Activated T-cell treated with anti-CD3 and anti-CD28 coated beads, Interleukin-2, amount 50 U/mL, for 1 hour (primary cell): ENCODE data around the gene RPP38.
A peak's percentile ranks its signal among the peaks of the same experiment; 100 is the strongest.

ENCODE experiments used
- DNase-seq: peaks from one replicate; pipeline ENCODE4 v3.0.0-alpha.2; 2020

Gene RPP38, protein sequence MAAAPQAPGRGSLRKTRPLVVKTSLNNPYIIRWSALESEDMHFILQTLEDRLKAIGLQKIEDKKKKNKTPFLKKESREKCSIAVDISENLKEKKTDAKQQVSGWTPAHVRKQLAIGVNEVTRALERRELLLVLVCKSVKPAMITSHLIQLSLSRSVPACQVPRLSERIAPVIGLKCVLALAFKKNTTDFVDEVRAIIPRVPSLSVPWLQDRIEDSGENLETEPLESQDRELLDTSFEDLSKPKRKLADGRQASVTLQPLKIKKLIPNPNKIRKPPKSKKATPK

DNA sequence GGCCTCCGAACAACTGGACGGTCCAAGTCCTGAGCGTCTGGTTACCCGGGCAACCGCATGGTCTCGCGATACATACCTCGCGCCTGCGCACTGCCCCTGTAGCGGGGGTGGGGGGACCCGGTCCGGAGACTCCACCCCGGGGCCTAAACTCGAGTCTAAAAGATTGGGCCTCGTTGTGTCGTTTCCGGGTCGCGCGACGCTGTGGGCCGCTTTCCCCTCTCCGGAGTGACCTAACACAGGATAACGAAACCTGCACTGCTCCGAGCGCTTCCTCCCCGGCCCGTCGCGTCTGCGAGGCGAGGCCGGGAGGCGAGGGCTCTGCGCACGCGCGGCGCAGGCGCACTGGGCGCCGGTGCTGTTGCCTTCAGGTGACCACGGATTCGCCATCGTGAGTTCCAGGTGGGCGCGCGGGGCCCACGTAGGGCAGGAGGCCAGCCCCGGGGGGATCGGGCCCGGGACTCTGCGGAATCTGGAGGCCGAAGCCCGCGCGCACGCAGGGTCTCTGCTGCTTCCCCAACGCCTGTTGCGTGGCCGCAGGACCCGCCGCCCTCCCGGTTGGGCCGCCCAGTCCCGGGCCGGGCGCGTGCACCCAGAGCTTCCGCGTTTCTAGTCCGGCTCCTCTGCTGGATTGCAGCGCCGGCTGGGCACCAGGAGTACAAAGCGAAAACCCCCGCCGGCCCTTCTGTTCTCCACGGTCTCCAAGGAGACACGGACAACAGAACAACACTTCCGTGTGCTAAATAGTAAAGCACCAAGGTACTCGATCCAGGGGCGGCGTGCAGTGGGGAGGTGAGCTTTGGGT lies at the start of gene RPP38:
TSS of gene RPP38 (plus strand) at position 345 of the 802 bp plus-strand sequence. CDS start 5,960 bp downstream, outside the sequence.
- DNase-seq: peak; percentile 93

DNA sequence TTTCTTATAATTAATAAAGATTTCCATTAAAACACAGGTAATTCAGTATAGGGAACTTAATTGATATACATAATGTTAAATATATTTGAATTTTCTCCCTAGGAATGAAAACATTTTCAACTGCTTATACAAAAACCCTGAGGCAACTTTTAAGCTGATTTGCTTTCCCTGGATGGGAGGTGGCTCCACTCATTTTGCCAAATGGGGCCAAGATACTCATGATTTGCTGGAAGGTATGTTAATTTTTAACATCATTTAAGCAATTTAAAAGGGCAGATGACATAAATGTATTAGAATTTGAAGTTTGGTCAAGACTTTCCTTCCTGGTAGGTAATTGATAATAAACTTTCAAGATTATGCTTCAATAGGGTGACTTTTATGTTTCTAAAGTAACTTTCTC lies 47.6 kb upstream of the RPP38 start:
- DNase-seq: no peak

DNA sequence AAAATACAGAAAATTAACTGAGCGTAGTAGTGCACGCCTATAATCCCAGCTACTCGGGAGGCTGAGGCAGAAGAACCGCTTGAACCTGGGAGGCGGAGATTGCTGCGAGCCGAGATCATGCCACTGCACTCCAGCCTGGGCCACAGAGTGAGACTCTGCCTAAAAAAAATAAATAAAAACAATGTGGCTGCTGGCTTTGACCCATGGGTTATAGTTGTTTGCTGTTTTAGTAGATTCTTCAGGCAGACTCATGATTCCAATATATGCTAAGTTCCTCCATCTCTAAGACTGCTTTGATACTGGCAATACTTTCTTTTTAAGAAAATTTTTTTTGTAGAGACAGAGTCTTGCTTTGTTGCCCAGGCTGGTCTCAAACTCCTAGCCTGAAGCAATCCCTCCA lies 45.0 kb upstream of the RPP38 start:
- DNase-seq: no peak

DNA sequence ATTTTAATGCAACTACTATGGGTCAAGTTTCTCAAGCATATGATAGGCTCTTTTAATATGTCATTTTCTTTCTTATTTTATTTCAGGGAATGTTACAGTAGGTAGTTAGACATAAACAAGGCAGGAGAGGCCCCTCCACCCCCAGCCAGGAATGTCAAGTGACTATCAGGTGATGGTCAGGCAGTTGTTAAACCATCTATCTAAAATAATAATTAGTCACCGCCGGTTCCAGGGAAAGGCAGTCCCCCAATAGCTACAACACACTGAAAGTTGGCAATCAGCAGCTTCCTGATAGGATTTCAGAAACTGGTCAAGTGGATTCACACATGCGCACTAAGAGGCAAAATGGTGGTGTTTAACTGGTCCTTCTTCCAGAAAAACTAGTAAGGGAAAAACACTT lies 44.1 kb upstream of the RPP38 start:
- no peak for DNase-seq

DNA sequence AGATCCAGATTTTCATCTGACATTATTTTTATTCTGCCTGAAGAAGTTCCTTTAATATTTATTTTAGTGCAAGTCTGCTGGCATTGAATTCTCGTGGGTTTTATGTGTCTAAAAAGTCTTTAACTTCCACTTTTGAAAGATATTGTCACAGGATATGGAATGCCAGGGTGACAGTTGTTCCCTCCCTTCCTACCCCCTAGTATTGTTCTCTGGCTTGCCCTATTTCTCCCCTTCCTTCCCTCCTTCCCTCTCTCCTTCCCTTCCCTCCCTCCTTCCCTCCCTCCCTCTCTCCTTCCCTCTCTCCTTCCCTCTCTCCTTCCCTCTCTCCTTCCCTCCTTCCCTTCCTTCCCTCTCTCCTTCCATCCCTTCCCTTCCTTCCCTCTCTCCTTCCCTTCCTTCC lies 38.5 kb upstream of the RPP38 start:
- DNase-seq: no peak

DNA sequence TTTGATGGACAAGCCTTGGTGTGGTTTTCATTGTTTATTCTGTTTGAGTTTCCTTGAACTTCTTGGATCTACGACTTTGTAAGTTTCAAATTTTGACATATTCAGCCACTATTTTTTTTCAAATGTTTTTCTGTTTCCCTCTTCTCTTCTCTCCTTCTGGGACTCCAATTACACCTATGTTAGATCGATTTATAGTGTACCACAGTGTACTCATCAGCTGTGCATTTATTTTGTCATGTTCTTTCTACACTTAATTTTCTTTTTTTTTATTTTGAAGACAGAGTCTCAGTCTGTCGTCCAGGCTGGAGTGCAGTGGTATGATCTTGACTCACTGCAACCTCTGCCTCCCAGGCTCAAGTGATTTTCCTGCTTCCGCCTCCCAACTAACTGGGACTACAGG lies 37.2 kb upstream of the RPP38 start:
- no peak for DNase-seq

DNA sequence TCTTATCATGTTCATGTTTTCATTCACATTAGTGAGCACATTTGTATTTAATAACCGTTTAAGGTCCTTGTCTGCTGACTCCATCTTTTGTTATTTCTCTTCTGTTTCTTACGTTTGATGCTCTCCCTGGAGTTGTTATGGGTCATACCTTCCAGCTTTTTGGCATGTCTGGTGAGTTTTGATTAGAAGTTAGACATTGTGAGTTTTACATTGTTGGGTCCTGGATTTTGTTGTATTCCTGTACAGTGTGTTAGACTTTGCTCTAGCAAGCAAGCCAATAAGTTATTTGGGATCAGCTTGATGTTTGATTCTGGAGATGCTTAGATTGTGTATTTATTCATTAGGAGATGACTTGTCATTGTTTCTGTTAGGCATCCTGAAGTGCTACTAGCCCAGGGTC lies 36.5 kb upstream of the RPP38 start:
- DNase-seq: no peak

DNA sequence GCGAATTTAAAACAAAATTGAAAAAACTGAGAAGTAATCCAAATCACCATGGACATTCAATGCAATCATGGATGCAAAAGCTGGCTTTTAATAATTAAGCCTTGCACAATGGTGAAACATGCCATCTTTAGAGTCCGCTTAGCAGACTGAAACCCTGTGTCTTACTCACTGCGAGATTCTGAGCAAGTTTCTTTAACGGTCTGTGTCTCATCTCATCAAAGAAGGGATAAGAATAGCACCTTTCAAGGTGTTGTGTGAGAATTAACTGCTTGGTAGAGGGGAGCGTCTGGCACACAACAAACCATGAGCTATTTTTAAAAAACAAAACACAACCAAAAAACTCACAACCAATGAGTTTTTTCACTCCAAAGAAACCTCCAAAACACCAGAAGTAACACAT lies 30.0 kb upstream of the RPP38 start:
- DNase-seq: no peak

DNA sequence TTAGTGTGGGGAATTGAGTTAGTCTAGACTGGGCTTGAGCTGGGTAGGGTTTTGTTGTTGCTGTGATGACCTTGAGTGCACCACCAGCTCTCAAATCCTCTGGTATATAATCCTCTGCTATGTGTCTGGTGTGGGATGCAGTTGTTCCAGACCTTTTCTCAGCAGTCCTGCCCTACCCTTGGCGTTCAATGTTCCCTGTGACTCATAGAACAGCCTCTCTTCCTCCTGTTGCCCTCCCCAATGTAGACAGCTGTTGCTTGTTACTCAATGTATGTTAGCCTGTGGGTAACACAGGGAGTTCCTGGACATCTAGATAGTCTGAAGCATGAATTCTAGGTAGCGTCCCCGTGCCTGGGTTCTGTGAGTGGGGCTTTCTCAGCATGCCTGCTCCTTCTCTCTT lies 28.4 kb upstream of the RPP38 start:
- no peak for DNase-seq

DNA sequence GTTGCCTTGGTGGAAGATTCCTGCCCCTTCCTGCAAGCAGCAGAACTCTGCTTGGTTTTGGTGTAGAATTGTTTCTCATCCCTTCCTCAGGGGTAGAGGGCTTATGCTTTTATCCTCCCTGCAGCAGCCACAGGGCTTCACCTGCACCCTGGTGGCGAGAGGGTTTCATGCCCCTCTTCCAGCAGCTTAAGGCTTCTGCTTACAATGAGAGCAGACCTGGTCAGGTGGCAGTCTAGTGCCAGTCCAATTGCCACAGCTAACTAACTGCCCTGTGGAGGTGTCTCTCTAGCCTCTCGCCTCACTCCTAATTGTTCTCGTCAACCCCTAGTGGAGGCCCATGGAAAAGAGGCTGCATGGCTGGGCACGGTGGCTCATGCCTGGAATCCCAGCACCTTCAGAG lies 27.9 kb upstream of the RPP38 start:
- no peak for DNase-seq

DNA sequence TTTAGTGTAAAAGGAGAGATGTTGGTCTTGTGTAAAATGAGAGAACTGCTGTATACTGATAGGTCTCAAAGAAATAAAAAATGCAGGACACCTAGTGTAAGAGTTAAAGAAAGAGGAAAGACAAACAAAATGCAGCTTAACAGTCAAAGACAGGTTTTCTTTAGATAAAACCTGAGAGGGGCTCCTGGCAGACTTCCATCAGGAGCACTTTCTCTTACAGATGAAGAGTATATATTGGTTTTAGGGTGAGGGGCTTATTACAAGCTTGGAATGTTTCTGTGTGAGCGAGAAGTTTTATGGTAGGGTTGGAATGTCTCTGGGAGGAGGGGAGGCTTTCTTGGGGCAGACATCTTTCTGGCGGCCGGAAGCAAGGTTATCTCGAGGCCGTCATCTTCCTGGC lies 24.8 kb upstream of the RPP38 start:
- DNase-seq: no peak

DNA sequence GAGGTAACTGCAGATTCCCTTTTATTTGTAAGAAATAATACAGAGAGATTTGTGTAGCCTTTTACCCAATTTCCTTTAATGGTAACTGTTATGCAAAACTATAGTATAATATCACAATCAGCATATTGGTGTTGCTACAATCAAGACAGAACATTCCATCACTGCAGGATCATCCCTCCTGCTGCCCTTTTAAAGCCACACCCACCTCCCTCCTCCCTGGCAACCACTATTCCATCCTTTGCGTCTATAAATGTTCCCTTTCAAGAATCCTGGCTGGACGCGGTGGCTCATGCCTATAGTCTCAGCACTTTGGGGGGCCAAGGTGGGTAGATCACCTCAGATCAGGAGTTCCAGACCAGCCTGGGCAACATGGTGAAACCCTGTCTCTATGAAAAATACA lies 21.7 kb upstream of the RPP38 start:
- DNase-seq: no peak

DNA sequence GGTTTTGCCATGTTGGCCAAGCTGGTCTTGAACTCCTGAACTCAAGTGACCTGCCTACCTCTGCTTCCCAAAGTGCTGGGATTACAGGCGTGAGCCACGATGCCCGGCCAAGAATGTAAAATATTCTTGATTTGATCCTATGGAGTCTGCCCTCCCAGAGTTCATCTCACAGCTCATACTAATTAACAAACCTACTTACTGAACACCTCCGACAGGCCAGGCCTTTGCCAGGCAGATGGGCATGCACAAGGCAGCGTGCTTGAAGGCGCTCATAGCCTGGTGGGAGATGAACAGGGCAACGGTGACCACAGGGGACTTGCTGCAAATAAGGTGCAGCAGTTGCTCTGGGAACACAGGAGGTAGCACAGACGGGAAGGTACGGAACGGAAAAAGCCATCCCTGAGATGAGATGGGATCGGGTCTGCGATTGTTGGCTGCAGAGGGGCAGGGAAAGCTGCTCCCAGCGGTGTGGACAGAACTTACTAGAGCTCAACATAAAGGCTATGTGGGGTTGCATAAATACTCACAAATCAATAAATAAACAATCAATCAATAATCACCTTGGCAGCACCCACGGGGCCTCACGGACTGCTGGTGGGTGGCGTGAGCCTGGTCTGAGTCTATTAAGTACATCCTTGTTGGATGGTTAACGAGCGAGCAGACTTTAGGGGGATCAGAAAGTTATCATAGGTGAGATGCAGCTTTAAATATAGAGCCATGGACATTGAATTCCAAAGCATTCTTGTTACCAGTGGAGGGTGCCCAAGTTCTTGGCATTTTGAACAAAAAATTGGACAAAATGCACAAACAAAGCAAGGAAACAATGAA lies 13.3 kb upstream of the RPP38 start:
- no peak for DNase-seq

DNA sequence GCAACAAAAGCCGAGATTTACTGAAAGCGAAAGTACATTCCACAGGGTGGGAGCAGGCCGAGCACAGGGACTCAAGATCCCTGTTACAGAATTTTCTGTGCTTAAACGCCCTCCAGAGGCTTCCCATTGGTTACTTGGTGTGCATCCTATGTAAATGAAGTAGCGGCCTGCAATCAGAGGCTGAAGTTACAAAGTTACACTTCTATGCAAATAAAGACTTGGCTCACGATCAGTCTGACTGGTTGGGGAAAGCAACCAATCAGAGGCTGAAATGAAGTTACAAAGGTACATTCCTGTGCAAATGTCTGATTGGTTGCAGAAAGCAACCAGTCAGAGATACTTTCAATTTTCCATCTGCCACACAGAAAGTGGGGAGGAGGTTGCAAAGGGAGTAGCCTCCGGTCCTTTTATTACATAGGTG lies 12.6 kb upstream of the RPP38 start:
- no peak for DNase-seq

DNA sequence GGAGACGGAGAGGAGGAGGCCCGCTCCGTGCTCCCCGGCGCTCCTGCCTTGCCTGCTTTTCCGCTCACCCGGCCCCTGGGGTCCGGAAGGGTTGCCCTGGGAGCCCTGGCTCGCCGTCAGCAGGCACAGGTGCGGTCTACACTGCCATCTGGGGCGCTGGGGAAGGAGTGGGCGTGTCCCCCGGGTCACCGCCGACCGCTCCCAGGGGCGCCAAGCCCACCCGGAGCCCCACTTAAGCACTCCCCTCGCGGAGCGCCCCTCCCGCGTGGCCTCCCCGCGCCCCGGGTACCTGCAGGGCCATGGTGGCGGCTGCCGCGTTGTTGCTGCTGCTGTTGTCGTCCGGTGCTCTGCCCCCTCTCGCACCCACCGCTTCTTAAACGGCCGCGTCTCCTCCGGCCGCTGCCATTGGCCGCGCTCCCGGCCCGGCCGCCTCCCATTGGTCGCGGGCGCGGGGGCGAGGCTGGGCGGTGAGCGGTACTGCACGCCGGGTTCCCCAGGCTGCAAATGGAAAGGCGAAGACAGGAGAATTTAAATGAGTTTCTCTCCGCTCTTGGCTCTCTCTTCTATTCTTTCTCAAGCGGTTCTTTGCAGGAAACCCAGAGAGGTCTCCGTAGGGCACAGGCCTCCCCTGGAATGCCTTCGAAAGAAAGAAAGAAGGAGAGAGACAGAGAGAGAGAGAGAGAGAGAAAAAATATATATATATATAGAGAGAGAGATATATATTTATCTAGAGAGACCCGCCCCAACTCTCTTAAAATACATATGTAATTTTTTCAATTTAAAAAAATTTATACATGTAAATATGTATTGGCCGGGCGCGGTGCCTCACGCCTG lies 8.5 kb upstream of the RPP38 start, which contains the start of gene ACBD7:
TSS of gene ACBD7 (minus strand) at position 349 of the 834 bp plus-strand sequence. CDS start at position 301, 48 bp downstream.
- DNase-seq: peak; percentile 82

DNA sequence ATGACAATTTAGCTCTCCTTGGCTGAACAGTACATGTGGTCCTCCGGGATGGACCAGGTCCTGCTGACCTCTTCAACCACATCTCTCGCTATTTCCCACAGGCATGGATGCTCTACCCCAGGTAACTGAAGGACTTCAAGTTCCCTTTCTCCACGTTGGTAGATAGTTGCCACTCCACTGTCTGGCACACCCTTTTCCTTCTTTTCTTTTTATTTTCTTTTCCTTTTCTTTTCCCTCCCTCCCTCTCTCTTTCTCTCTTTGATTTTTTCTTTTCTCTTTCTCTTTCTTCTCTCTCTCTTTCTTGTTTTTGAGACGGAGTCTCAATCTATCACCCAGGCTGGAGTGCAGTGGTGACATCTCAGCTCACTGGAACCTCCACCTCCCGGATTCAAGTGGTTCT lies 5.7 kb upstream of the RPP38 start:
- DNase-seq: no peak

DNA sequence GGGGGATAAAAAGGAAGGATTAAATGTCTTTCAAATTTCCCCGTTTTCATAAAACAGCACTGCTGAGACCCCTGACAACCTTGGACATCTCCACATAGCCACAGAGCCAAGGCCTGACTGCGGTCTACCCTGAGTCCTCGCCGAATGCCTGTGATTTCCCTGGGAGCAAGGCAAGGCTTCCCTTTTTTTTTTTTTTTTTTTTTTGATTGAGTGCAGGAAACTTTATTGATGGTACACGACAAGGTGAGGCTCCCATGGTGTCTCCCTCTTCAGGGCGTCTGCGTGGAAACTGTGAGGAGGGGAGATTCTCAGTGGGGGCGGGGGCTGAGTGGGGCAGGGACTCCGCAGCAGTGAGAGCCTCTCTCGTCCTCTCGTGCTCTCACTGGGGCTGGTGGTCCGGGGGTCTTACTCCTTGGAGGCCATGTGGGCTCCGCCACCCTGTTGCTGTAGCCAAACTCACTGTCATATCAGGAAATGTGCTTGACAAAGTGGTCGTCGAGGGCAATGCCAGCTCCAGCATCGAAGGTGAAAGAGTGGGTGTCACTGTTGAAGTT lies 4.2 kb upstream of the RPP38 start:
- no peak for DNase-seq

DNA sequence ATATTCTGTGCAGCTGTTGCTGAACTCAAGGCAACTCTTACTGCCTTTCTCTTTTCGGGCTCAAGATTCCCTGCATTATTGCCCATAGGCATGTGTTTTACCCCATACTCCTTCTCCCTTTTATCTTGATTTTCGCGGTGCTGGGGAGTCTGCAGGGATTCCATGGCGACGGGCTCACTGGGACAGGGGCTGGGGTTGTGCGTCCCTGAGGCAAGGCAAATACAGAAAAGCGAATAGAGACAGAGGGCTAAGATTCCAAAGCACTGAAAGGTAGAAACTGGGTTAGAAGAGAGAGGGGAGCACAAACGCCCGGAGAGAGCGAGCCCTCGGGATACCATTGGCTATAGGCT lies 519 bp upstream of the RPP38 start:
- no peak for DNase-seq

DNA sequence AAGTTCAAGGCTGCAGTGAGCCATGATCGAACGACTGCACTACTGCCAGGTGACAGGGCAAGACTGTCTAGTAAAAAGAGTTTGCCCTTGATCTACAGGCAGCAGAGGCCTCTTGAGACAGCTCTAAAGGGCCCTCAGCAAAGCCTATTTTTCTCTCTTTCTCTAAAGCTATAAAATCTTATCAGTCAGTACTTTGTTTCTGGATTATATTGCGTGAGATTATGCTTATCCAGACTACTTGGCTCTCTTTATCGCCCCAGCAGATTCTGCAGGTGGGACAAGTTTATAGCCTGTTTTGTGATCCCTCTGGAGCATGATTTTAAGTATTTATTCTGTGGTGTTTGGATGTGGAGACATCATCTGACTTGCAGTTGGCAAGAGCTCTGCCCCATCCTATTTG lies 2.7 kb downstream of the RPP38 start:
- no peak for DNase-seq

DNA sequence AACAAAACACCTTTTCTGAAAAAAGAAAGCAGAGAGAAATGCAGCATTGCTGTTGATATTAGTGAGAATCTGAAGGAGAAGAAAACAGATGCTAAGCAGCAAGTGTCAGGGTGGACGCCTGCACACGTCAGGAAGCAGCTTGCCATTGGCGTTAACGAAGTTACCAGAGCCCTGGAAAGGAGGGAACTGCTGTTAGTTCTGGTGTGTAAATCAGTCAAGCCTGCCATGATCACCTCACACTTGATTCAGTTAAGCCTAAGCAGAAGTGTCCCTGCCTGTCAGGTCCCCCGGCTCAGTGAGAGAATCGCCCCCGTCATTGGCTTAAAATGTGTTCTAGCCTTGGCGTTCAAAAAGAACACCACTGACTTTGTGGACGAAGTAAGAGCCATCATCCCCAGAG lies 6.4 kb downstream of the RPP38 start:
- no peak for DNase-seq

DNA sequence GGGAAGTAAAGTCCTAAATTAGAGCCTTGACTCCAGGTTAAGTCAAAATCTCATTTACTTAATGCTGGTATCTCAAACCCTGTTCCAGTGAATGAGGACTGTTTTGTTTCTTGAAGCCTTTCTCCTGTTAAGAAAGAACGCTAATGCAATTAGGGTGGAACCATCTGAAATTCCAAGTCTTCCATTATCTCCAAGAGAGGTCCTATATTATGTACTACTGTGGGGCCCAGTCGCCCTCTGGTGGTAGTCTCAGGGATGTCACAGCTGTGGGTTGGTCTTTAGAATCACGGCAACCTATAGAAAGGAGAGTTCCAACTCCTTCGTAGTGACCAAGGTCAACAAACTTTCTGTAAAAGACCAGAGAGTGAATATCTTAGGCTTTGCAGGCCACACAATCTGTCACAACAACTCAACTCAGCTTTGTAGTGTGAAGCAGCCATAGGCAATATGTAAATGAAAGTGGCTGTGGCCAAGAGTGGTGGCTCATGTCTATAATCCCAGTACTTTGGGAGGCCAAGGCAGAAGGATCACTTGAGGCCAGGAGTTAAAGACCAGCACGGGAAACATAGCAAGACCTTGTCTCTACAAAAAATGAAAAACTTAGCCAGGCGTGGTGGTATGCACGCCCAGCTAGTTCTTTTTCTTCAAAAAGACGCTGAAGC lies 9.3 kb downstream of the RPP38 start:
- peak; percentile 72 for DNase-seq

DNA sequence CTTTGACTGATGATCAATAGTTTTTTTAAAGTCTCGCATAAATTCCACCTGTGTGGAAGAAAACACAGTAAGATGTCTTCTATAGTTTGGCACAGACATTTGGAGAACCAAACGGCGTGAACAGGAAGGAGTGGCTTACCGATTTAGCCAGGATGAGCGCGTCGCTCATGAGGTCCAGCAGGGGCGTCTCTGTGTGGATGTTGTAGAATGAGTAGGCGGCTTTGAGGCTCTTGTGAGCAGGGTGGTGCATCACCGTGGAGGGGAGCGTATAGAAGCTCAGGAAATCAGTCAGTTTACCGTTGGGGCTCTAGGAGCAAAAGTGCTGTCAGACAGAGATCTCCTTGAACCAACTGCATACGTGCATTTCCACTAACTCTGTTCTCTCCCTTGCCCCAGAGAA lies 15.5 kb downstream of the RPP38 start:
- no peak for DNase-seq
